ENCODE data around the gene TMEM11. TPM values are rescaled to one million over a fixed set of nuclear protein-coding genes. Genes with fewer than 3 reads are reported as not detected.
A peak's percentile ranks its signal among the peaks of the same experiment; 100 is the strongest.

The TMEM11 gene
- total RNA-seq, 1 donor: 21.6 TPM

DNA sequence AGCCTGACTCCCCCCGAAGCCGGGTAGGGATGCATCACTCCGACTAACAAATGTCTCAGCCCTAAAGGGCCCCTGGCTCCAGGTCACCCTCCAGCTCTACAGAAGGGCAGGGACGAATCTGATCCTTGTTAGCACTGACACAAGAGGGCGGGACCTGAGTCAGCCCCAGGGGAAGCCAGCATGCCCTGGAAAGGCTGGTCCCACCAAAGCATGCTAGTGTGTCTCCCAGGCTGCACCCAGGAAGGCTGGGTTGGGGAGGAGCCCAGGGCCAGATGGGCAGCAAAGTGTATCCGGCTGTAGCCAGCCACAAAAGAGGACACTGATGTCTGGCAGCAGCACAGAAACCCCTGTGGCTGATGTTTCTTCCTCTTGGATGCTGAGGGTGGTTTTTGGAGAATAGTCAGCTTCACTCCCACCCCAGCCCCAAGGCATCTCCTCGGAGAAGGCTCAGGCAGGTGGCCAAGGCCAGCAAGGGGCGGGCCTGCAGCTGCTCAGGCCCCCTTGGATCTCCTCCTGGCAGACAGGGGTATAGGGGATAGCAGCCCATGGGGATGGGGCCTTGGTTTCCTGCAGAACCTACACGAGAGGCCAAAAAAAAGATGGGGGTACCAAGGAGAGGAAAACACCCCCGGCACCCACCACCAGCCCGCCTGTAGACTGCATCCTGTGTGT, 28.2 kb upstream of the TMEM11 start:
- DNase-seq (ENCODE audit: low read depth): no peak
- TF ChIP-seq, protein P1, sequence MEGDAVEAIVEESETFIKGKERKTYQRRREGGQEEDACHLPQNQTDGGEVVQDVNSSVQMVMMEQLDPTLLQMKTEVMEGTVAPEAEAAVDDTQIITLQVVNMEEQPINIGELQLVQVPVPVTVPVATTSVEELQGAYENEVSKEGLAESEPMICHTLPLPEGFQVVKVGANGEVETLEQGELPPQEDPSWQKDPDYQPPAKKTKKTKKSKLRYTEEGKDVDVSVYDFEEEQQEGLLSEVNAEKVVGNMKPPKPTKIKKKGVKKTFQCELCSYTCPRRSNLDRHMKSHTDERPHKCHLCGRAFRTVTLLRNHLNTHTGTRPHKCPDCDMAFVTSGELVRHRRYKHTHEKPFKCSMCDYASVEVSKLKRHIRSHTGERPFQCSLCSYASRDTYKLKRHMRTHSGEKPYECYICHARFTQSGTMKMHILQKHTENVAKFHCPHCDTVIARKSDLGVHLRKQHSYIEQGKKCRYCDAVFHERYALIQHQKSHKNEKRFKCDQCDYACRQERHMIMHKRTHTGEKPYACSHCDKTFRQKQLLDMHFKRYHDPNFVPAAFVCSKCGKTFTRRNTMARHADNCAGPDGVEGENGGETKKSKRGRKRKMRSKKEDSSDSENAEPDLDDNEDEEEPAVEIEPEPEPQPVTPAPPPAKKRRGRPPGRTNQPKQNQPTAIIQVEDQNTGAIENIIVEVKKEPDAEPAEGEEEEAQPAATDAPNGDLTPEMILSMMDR (IDR thresholded peaks at IDR 0.05; ENCODE audit: insufficient read depth, low read depth, low read length): no peak
- H3K4me3 ChIP-seq (ENCODE audit: low read depth, low read length): no peak overlapping the region

DNA sequence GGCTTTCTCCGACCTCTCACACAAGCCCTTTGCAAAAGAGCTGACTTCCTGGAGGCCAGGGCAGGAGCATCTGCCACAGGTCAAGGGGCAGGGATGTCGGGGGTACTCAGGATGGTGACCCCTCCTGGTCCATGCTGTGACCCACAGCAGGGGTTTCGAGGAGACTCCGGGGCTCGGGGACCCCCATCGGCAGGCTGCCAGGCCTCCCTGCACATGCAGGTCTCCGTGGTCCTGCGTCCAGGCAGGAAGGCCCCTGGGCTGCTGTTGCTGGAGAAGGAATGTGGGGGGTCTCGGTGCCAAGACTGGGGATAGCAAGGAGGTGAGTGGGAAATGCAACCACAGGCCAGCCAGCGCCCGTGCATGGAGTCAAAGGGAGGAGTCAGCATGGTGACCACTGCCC, 27.6 kb upstream of the TMEM11 start:
- no peak for DNase-seq (ENCODE audit: low read depth)
- TF ChIP-seq, protein P1 (IDR thresholded peaks at IDR 0.05; ENCODE audit: insufficient read depth, low read depth, low read length): no peak
- H3K4me3 ChIP-seq (ENCODE audit: low read depth, low read length): no peak overlapping the region

DNA sequence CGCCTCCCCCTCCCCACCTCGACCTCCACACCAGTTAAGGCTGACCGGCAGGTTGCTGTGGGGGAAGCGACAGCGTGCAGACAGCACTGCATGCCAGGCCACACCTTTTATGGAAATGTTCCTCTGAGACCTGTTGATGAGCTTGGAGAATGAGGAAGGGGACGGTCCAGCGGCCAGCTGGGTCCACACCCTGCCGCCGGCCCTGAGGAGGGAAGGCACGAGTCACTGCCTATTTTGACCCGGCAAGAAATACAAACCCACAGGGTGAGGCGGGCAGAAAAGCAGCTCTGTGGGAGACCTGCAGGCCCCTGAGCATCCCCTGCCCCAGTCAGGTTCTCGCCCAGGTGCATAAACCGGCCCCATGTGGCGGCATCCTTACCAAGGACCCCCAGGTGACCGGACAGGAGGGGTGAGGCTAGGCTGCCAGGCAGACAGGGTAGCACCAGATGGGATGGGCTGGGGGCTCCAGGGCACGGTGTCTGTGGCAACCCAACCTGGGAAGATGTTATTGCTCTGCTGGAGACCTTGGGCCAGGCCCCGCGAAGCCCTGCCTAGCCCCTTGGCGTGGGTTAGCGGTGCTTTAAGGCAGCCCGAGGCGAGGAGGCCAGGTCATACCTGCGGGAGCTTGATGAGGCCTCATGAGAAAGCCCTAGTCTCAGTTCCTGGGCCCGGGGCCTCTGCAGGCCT, 26.6 kb upstream of the TMEM11 start:
- no peak for DNase-seq (ENCODE audit: low read depth)
- TF ChIP-seq, protein P1 (IDR thresholded peaks at IDR 0.05; ENCODE audit: insufficient read depth, low read depth, low read length): no peak

DNA sequence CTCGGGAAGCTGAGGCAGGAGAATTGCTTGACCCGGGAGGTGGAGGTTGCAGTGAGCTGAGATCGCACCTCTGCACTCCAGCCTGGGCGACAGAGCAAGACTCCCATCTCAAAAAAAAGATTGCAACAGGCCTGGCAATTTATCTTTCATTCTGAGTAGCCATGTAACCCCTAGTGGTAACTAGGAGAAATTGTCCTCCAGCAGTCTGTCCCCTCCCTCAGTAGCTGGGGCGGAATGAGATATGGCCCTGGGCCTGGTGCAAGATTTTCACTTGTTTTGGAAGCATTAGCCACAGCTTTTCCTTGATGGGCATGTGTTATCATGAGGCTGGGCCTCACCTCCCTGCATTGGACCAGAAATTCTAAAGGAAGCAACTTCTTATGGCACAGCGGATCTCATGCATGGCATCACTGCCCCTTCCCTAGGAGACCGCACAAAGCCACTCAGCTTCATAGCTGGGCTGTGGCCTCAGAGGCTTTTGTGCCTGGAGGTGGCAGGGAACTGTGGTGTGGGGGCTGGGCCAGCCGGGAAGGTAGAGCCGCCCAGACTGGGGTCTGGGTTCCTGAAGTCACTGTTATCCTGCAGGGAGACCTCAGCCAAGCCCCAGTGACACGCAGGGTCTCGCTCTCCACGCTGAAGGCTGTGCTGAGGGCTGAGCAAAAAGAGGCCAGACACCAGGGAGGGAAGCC, 25.9 kb upstream of the TMEM11 start:
- peak; percentile 41 for DNase-seq (ENCODE audit: low read depth)
- TF ChIP-seq, protein P1 (IDR thresholded peaks at IDR 0.05; ENCODE audit: insufficient read depth, low read depth, low read length): peak; percentile 59
- H3K4me3 ChIP-seq (ENCODE audit: low read depth, low read length): no peak overlapping the region

More for the DNA sequence above, 26.6 kb upstream of the TMEM11 start:
- H3K4me3 ChIP-seq (ENCODE audit: low read depth, low read length): no peak overlapping the region

DNA sequence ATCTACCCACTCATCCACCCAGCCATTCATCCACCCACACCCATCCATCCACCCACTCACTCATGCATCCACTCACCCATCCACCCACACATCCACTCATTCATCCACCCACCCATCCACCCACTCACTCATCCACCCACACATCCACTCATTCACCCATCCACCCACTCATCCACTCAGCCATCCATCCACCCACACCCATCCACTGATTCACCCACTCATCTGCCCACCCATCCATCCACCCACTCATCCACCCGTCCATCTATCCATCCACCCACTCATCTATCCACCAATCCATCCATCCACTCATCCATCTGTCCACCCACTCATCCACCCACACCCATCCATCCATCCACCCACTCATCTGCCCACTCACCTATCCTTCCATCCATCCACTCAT, 22.0 kb upstream of the TMEM11 start:
- TF ChIP-seq, protein P1 (IDR thresholded peaks at IDR 0.05; ENCODE audit: insufficient read depth, low read depth, low read length): no peak
- no peak for DNase-seq (ENCODE audit: low read depth)
- H3K4me3 ChIP-seq (ENCODE audit: low read depth, low read length): no peak overlapping the region

DNA sequence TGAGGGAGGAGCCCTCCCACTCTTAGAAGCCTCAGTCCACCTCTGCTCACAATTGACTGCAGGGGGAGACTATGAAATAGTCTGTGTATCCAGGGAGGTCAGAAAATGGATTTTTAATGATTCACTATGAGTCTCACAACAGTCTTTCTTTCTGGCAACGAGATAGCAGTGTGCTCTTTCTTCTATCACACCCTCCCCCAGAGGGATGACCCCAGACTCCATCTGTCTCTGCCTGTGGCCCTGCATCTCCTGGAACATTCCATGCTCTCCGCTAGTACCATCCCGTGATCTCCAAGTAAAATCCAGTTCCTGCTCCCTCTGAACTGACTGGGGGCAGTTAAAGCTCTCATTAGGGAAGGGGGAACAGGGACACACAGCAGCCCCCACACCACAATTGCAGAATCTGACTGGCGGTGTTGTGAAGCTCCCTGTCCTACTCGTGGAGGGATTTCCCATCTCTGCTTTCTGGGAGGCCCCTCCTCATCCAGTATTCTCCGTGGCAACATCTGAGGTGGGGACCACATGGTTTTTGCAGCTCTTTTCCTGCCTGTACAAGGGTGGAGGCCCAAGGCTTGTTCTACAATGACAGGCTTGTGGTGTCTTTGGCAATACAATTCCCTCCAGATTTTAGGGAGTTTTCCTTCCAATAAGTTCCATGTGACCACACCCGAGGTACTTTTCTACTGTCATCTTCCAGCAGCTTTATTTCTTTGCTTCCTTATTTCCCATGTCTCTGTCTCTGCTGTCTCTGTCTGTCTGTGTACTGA, 19.8 kb upstream of the TMEM11 start:
- H3K4me3 ChIP-seq (ENCODE audit: low read depth, low read length): no peak overlapping the region
- TF ChIP-seq, protein P1 (IDR thresholded peaks at IDR 0.05; ENCODE audit: insufficient read depth, low read depth, low read length): no peak
- no peak for DNase-seq (ENCODE audit: low read depth)

Data from fibroblast of villous mesenchyme (primary cell).